Brain microvascular endothelial cell (primary cell): ENCODE results near the gene NR2F2.
A peak's percentile ranks its signal among the peaks of the same experiment; 100 is the strongest.

Source experiments
- DNase-seq: peaks from one replicate; pipeline ENCODE4 v3.0.0-alpha.2; 2020
- H3K27ac ChIP-seq: fragments of 250-450 bp; sonication (Bioruptor Pico); 2 replicates; pipeline ENCODE4 v1.5.1; 2020; ENCODE audit warnings: mild to moderate bottlenecking, moderate library complexity
- H3K27me3 ChIP-seq: fragments of 250-450 bp; sonication (Bioruptor Pico); replicated peaks from 2 replicates; pipeline ENCODE4 v1.5.1; 2020; ENCODE audit warnings: mild to moderate bottlenecking
- H3K36me3 ChIP-seq: fragments of 250-450 bp; sonication (Bioruptor Pico); replicated peaks from 2 replicates; pipeline ENCODE4 v1.5.1; 2020; ENCODE audit warnings: mild to moderate bottlenecking
- H3K4me3 ChIP-seq: 2 replicates; pipeline ENCODE4 v1.5.1; 2011; ENCODE audit warnings: low read depth, mild to moderate bottlenecking, control low read depth, low read length, moderate library complexity
- CTCF ChIP-seq: IDR thresholded peaks from 2 replicates; pipeline ENCODE4 v1.5.1; 2011; ENCODE audit warnings: low read depth, mild to moderate bottlenecking, moderate library complexity, low read length, control low read depth, inconsistent platforms; ENCODE audit errors: missing control alignments
- in situ Hi-C: cut with HindIII; loops from 2 replicates; pipeline ENCODE4 v1.10.0; 2017; ENCODE audit warnings: low sequenced_read_pairs, low pct_ligation_motif_present

NR2F2 gene

GRCh38 chr15:96331945-96332636, 1.6 kb downstream of the NR2F2 start:
- Histone ChIP-seq H3K4me3 (peak overlapping the region; percentile 79), H3K36me3 (peaks cover 55% of the 10 kb centered on the region), H3K27me3 (no peaks in the 10 kb centered on the region), H3K27ac (peak overlapping the region; percentile 92)
- DNase-seq = peak; percentile 35
- TF ChIP-seq CTCF = no peak
- in situ Hi-C loops = loop anchor here (25.0 kb wide), 2 partner anchors 1045 to 1295 kb away; no protein-coding TSS in a partner anchor

GRCh38 chr15:96332637-96333121, 2.2 kb downstream of the NR2F2 start:
- in situ Hi-C loops = loop anchor here (25.0 kb wide), 2 partner anchors 1045 to 1295 kb away; no protein-coding TSS in a partner anchor
- H3K4me3 ChIP-seq = peak overlapping the region; percentile 79
- peak overlapping the region; percentile 92 for H3K27ac ChIP-seq
- TF ChIP-seq CTCF = no peak
- peak; percentile 11 for DNase-seq
- peaks cover 59% of the 10 kb centered on the region for H3K36me3 ChIP-seq
- H3K27me3 ChIP-seq = no peaks in the 10 kb centered on the region

GRCh38 chr15:96333131-96334016, 2.9 kb downstream of the NR2F2 start:
- Histone ChIP-seq H3K4me3 (peak overlapping the region; percentile 79), H3K27me3 (no peaks in the 10 kb centered on the region), H3K27ac (peak overlapping the region; percentile 77), H3K36me3 (peaks cover 66% of the 10 kb centered on the region)
- in situ Hi-C loops = loop anchor here (25.0 kb wide), 2 partner anchors 1046 to 1296 kb away; no protein-coding TSS in a partner anchor
- TF ChIP-seq CTCF = no peak
- peak; percentile 38 for DNase-seq

- no peaks in the 10 kb centered on the region for H3K27me3 ChIP-seq
- in situ Hi-C loops = loop anchor here (25.0 kb wide), 2 partner anchors 1047 to 1297 kb away; no protein-coding TSS in a partner anchor
- DNase-seq = peak; percentile 9
- H3K36me3 ChIP-seq = peaks cover 68% of the 10 kb centered on the region
- H3K27ac ChIP-seq = peak overlapping the region; percentile 77
- TF ChIP-seq CTCF = no peak
- peak overlapping the region; percentile 79 for H3K4me3 ChIP-seq
These were observed 3.7 kb downstream of the NR2F2 start for GRCh38 chr15:96334017-96334704.

GRCh38 chr15:96334705-96335410, 4.4 kb downstream of the NR2F2 start:
- Histone ChIP-seq H3K27ac (peak overlapping the region; percentile 77), H3K4me3 (peak overlapping the region; percentile 79), H3K36me3 (peaks cover 74% of the 10 kb centered on the region), H3K27me3 (no peaks in the 10 kb centered on the region)
- DNase-seq = peak; percentile 1
- in situ Hi-C loops = loop anchor here (25.0 kb wide), 2 partner anchors 1048 to 1298 kb away; no protein-coding TSS in a partner anchor
- no peak for TF ChIP-seq CTCF
